ENCODE data around the gene BGN. TPM values are rescaled to one million over a fixed set of nuclear protein-coding genes. Genes with fewer than 3 reads are reported as not detected.
A peak's percentile ranks its signal among the peaks of the same experiment; 100 is the strongest.

Gene BGN
- total RNA-seq, 1 experiment from 2014 or later: 2.9 TPM

GRCh38 chrX:153519569-153520286 is 24.9 kb downstream of the BGN start:
- no peaks in the 10 kb centered on the region for H3K36me3 ChIP-seq (ENCODE audit: control insufficient read depth, insufficient read depth, low read length)
- intact Hi-C loops (cut with micrococcal nuclease; ENCODE audit: unreplicated experiment) (no loop called here), in situ Hi-C loops (cut with HindIII; ENCODE audit: low pct_unique_long_range_greater_than_20kb, low sequenced_read_pairs) (no loop called here)
- BruUV-seq (replicated peaks): no TSS peak
- no peak overlapping the region for H3K27ac ChIP-seq (ENCODE audit: low read length)
- DNase-seq (ENCODE audit: low read depth, low spot score) (no peak), ATAC-seq (peak; percentile 73)
- H3K4me1 ChIP-seq (ENCODE audit: control insufficient read depth, insufficient read depth, low read length): peaks cover 12% of the 10 kb centered on the region
- no peaks in the 10 kb centered on the region for H3K9me3 ChIP-seq (ENCODE audit: control insufficient read depth, insufficient read depth, low read depth, low read length)
- H3K27me3 ChIP-seq (ENCODE audit: control insufficient read depth, insufficient read depth, low read length): no peaks in the 10 kb centered on the region; the same call in 1 of the 2 replicates
- no peak for TF ChIP-seq SIN3A (IDR thresholded peaks at IDR 0.05; ENCODE audit: borderline replicate concordance, insufficient read depth, low read depth, low read length)
- no peak for TF ChIP-seq TCF7L2 (IDR thresholded peaks at IDR 0.05; ENCODE audit: low read depth, low read length)
- TF ChIP-seq, protein P1, sequence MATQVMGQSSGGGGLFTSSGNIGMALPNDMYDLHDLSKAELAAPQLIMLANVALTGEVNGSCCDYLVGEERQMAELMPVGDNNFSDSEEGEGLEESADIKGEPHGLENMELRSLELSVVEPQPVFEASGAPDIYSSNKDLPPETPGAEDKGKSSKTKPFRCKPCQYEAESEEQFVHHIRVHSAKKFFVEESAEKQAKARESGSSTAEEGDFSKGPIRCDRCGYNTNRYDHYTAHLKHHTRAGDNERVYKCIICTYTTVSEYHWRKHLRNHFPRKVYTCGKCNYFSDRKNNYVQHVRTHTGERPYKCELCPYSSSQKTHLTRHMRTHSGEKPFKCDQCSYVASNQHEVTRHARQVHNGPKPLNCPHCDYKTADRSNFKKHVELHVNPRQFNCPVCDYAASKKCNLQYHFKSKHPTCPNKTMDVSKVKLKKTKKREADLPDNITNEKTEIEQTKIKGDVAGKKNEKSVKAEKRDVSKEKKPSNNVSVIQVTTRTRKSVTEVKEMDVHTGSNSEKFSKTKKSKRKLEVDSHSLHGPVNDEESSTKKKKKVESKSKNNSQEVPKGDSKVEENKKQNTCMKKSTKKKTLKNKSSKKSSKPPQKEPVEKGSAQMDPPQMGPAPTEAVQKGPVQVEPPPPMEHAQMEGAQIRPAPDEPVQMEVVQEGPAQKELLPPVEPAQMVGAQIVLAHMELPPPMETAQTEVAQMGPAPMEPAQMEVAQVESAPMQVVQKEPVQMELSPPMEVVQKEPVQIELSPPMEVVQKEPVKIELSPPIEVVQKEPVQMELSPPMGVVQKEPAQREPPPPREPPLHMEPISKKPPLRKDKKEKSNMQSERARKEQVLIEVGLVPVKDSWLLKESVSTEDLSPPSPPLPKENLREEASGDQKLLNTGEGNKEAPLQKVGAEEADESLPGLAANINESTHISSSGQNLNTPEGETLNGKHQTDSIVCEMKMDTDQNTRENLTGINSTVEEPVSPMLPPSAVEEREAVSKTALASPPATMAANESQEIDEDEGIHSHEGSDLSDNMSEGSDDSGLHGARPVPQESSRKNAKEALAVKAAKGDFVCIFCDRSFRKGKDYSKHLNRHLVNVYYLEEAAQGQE (IDR thresholded peaks at IDR 0.05; ENCODE audit: insufficient read depth in 1 of 2, low read depth in 2 of 2, low read length in 1 of 2): no peak
- TF ChIP-seq CTCF (IDR thresholded peaks at IDR 0.05): no peak
- no peak for TF ChIP-seq POLR2AphosphoS5 (IDR thresholded peaks at IDR 0.05; ENCODE audit: low read depth, low read length)
- CTCF ChIA-PET: interaction anchor here (0.7 kb wide), 1 partner anchor 149 kb away, joined by 10 read pairs; no protein-coding TSS in a partner anchor
- H3K4me3 ChIP-seq (ENCODE audit: low read depth in 2 of 2, low read length in 2 of 2): no peak overlapping the region
- POLR2A ChIA-PET: no interaction called here

DNA sequence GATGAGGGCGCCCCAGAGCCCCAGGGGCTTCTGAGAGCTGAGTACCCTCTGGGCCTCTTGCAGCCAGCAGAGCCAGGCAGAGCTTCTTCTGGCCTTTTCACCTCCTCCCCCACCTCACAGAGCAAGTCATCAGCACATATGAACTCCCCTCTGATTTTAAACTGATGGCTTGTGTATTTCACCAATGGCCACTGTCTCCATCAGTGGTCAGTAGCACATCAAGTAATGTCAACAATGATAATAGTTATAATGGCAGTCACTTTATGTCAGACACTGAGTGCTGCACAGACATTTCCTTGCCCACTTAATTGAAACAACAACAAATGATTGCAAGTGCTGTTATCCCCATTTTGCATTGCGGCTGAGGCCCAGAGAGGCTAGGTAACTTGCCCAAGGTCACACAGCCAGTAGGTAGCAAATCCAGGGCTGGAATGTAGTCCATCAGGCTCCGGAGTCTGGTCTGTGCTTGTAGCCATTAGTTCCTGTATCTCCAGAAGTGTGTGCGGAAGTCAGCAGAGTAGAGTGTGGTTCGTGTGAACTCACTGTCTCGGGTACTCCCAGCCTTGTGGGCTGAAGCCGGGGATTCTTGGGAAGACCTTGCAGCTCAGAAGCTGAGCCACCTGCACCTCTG is 25.6 kb downstream of the BGN start:
- DNase-seq (ENCODE audit: low read depth, low spot score) (no peak), ATAC-seq (peak; percentile 55)
- TF ChIP-seq, protein P1 (IDR thresholded peaks at IDR 0.05; ENCODE audit: insufficient read depth in 1 of 2, low read depth in 2 of 2, low read length in 1 of 2): no peak
- TF ChIP-seq CTCF (IDR thresholded peaks at IDR 0.05): no peak
- TF ChIP-seq POLR2AphosphoS5 (IDR thresholded peaks at IDR 0.05; ENCODE audit: low read depth, low read length): no peak
- no peak for TF ChIP-seq TCF7L2 (IDR thresholded peaks at IDR 0.05; ENCODE audit: low read depth, low read length)
- no peak for TF ChIP-seq SIN3A (IDR thresholded peaks at IDR 0.05; ENCODE audit: borderline replicate concordance, insufficient read depth, low read depth, low read length)
- no peak overlapping the region for H3K27ac ChIP-seq (ENCODE audit: low read length)
- in situ Hi-C loops (cut with HindIII; ENCODE audit: low pct_unique_long_range_greater_than_20kb, low sequenced_read_pairs) (no loop called here), intact Hi-C loops (cut with micrococcal nuclease; ENCODE audit: unreplicated experiment) (no loop called here)
- no peaks in the 10 kb centered on the region; the same call in 1 of the 2 replicates for H3K27me3 ChIP-seq (ENCODE audit: control insufficient read depth, insufficient read depth, low read length)
- POLR2A ChIA-PET: no interaction called here
- H3K9me3 ChIP-seq (ENCODE audit: control insufficient read depth, insufficient read depth, low read depth, low read length): no peaks in the 10 kb centered on the region
- CTCF ChIA-PET: no interaction called here
- no TSS peak for BruUV-seq (replicated peaks)
- no peak overlapping the region for H3K4me3 ChIP-seq (ENCODE audit: low read depth in 2 of 2, low read length in 2 of 2)
- no peaks in the 10 kb centered on the region for H3K36me3 ChIP-seq (ENCODE audit: control insufficient read depth, insufficient read depth, low read length)
- peaks cover 12% of the 10 kb centered on the region for H3K4me1 ChIP-seq (ENCODE audit: control insufficient read depth, insufficient read depth, low read length)

All from Panc1 (cell line).